ENCODE measurements around the gene TOMM6. TPM values are rescaled to one million over a fixed set of nuclear protein-coding genes. Genes with fewer than 3 reads are reported as not detected.

Gene TOMM6
- total RNA-seq, 2 donors from 2014 or later, result 207 to 212 TPM

GRCh38 chr6:41744236-41744787, 43.2 kb upstream of the TOMM6 start:
- H3K4me3 ChIP-seq (ENCODE audit: low read length), result no peak overlapping the region
- H3K4me3 Mint-ChIP-seq, result no peak overlapping the region
- no peaks in the 10 kb centered on the region for H3K27me3 ChIP-seq (ENCODE audit: control insufficient read depth, insufficient read depth, low read length, poor library complexity, severe bottlenecking)
- no peak overlapping the region for H3K27ac ChIP-seq (ENCODE audit: low read depth, low read length)
- no peaks in the 10 kb centered on the region for H3K36me3 Mint-ChIP-seq (ENCODE audit: low read depth)
- no peaks in the 10 kb centered on the region for H3K4me1 ChIP-seq (ENCODE audit: control insufficient read depth, insufficient read depth, low read length)
- H3K9me3 Mint-ChIP-seq, result no peaks in the 10 kb centered on the region
- no peak overlapping the region for H3K27ac Mint-ChIP-seq
- H3K9me3 ChIP-seq (ENCODE audit: control insufficient read depth, low read length), result no peaks in the 10 kb centered on the region
- no peaks in the 10 kb centered on the region for H3K4me1 Mint-ChIP-seq
- no peak overlapping the region for H3K9ac ChIP-seq (ENCODE audit: extremely low read depth, low read length, poor library complexity, severe bottlenecking)
- TF ChIP-seq CTCF (conservative IDR thresholded peaks at IDR 0.05), result no peak
- DNase-seq, result no peak
- H3K27me3 Mint-ChIP-seq (ENCODE audit: insufficient read depth), result peaks cover 9% of the 10 kb centered on the region
- 91 to 100% methylated on average over 3 to 7 of the region's 7 CpGs for WGBS, 2 experiments (ENCODE audit: insufficient coverage in 1 of 2, insufficient read length in 1 of 2)
- no peaks in the 10 kb centered on the region for H3K36me3 ChIP-seq (ENCODE audit: control insufficient read depth, insufficient read depth, low read length)

- TF ChIP-seq CTCF (conservative IDR thresholded peaks at IDR 0.05), result no peak
- Histone ChIP-seq H3K27me3 (ENCODE audit: control insufficient read depth, insufficient read depth, low read length, poor library complexity, severe bottlenecking) (no peaks in the 10 kb centered on the region), H3K36me3 (ENCODE audit: control insufficient read depth, insufficient read depth, low read length) (no peaks in the 10 kb centered on the region), H3K4me3 (ENCODE audit: low read length) (no peak overlapping the region), H3K9me3 (ENCODE audit: control insufficient read depth, low read length) (no peaks in the 10 kb centered on the region), H3K9ac (ENCODE audit: extremely low read depth, low read length, poor library complexity, severe bottlenecking) (no peak overlapping the region), H3K4me1 (ENCODE audit: control insufficient read depth, insufficient read depth, low read length) (no peaks in the 10 kb centered on the region), H3K27ac (ENCODE audit: low read depth, low read length) (no peak overlapping the region)
- Mint-ChIP-seq H3K4me1 (no peaks in the 10 kb centered on the region), H3K27ac (no peak overlapping the region), H3K4me3 (no peak overlapping the region), H3K27me3 (ENCODE audit: insufficient read depth) (peaks cover 13% of the 10 kb centered on the region), H3K36me3 (ENCODE audit: low read depth) (no peaks in the 10 kb centered on the region), H3K9me3 (no peaks in the 10 kb centered on the region)
- 84 to 92% methylated on average over 8 to 10 of the region's 10 CpGs for WGBS, 2 experiments (ENCODE audit: insufficient coverage in 1 of 2, insufficient read length in 1 of 2)
- no peak for DNase-seq
These were observed 41.4 kb upstream of the TOMM6 start for GRCh38 chr6:41746107-41746506.

GRCh38 chr6:41747256-41748101, 40.0 kb upstream of the TOMM6 start, which contains the start of gene PGC:
Gene PGC, minus strand, starts transcription at chr6:41747397. Its CDS starts 63 bp downstream, at chr6:41747334.
- Histone ChIP-seq H3K9me3 (ENCODE audit: control insufficient read depth, low read length) (no peaks in the 10 kb centered on the region), H3K36me3 (ENCODE audit: control insufficient read depth, insufficient read depth, low read length) (no peaks in the 10 kb centered on the region), H3K27me3 (ENCODE audit: control insufficient read depth, insufficient read depth, low read length, poor library complexity, severe bottlenecking) (no peaks in the 10 kb centered on the region), H3K4me3 (ENCODE audit: low read length) (no peak within 1 kb of the TSS), H3K4me1 (ENCODE audit: control insufficient read depth, insufficient read depth, low read length) (no peaks in the 10 kb centered on the region), H3K9ac (ENCODE audit: extremely low read depth, low read length, poor library complexity, severe bottlenecking) (no peak within 1 kb of the TSS), H3K27ac (ENCODE audit: low read depth, low read length) (no peak within 1 kb of the TSS)
- H3K9me3 Mint-ChIP-seq, result no peaks in the 10 kb centered on the region
- H3K4me3 Mint-ChIP-seq, result no peak within 1 kb of the TSS
- no peaks in the 10 kb centered on the region for H3K4me1 Mint-ChIP-seq
- peaks cover 12% of the 10 kb centered on the region for H3K27me3 Mint-ChIP-seq (ENCODE audit: insufficient read depth)
- TF ChIP-seq CTCF (conservative IDR thresholded peaks at IDR 0.05), result no peak
- H3K36me3 Mint-ChIP-seq (ENCODE audit: low read depth), result no peaks in the 10 kb centered on the region
- no peak within 1 kb of the TSS for H3K27ac Mint-ChIP-seq
- WGBS, 2 experiments (ENCODE audit: insufficient coverage in 1 of 2, insufficient read length in 1 of 2), result 93 to 95% methylated on average over 13 to 15 of the region's 15 CpGs
- no peak for DNase-seq

Measured in endodermal cell (in vitro differentiated cells).